ENCODE data around the gene MRPL54.

- TF ChIP-seq EZH2 (IDR thresholded peaks at IDR 0.05; ENCODE audit: insufficient read depth, low read length), result no peak
- TF ChIP-seq CTCF (IDR thresholded peaks at IDR 0.05; ENCODE audit: insufficient read depth, low read depth, low read length), result no peak
Measured at GRCh38 chr19:3769494-3769893, 7.0 kb downstream of the MRPL54 start.
